Keratinocyte (primary cell): Measurements from ENCODE around the gene PEDS1. TPM values are rescaled to one million over a fixed set of nuclear protein-coding genes. Genes with fewer than 3 reads are reported as not detected.
A peak's percentile ranks its signal among the peaks of the same experiment; 100 is the strongest.

Source experiments
- DNase-seq: peaks from one replicate; pipeline ENCODE4 v3.0.0-alpha.2; 2011; ENCODE audit warnings: low read depth, missing footprints, low spot score
- FAIRE-seq: peaks from 2 replicates; lab custom pipeline; 2011; peaks lifted over from hg19 to GRCh38; lab: Jason Lieb, UNC
- H2AFZ ChIP-seq: 2 replicates; pipeline ENCODE4 v1.6.0; 2012; ENCODE audit warnings: low read length, control low read depth, inconsistent platforms; ENCODE audit not compliant: control insufficient read depth
- H3K27ac ChIP-seq: 2 replicates; pipeline ENCODE4 v1.5.1; 2011; ENCODE audit warnings: low read length; ENCODE audit not compliant: control insufficient read depth, insufficient read depth
- H3K27me3 ChIP-seq: 3 replicates; pipeline ENCODE4 v1.6.0; 2011; ENCODE audit warnings: low read length; ENCODE audit not compliant: control insufficient read depth, insufficient read depth; ENCODE audit errors: extremely low read depth
- H3K36me3 ChIP-seq, 2 experiments: 2 replicates in 1 of 2; 3 replicates in 1 of 2; pipeline ENCODE4 v1.5.1; 2011; ENCODE audit warnings: low read length in 2 of 2, mild to moderate bottlenecking in 1 of 2; ENCODE audit not compliant: control insufficient read depth in 2 of 2, insufficient read depth in 2 of 2; ENCODE audit errors: extremely low read depth in 1 of 2
- H3K4me1 ChIP-seq: 3 replicates; pipeline ENCODE4 v1.5.1; 2011; ENCODE audit warnings: low read length; ENCODE audit not compliant: control insufficient read depth, insufficient read depth; ENCODE audit errors: extremely low read depth
- H3K4me2 ChIP-seq: 3 replicates; pipeline ENCODE4 v1.6.0; 2011; ENCODE audit warnings: low read depth, low read length; ENCODE audit not compliant: control insufficient read depth, insufficient read depth; ENCODE audit errors: extremely low read depth
- H3K4me3 ChIP-seq, 3 experiments: fragments of 200-600 bp in 1 of 3; sonication (generic) in 1 of 3; 2 replicates in 2 of 3; 3 replicates in 1 of 3; pipeline ENCODE4 v1.5.1; 2011 to 2016; ENCODE audit warnings: low read length in 3 of 3, mild to moderate bottlenecking in 3 of 3, control low read depth in 2 of 3, inconsistent platforms in 1 of 3, low read depth in 1 of 3, mixed read lengths in 1 of 3, mixed run types in 1 of 3, moderate library complexity in 1 of 3; ENCODE audit not compliant: control insufficient read depth in 2 of 3, insufficient read depth in 2 of 3; ENCODE audit errors: extremely low read depth in 1 of 3
- H3K79me2 ChIP-seq: 2 replicates; pipeline ENCODE4 v1.6.0; 2012; ENCODE audit warnings: low read length; ENCODE audit not compliant: control insufficient read depth, insufficient read depth
- H3K9ac ChIP-seq: 3 replicates; pipeline ENCODE4 v1.6.0; 2011; ENCODE audit warnings: low read length; ENCODE audit not compliant: control insufficient read depth, insufficient read depth; ENCODE audit errors: extremely low read depth
- H3K9me1 ChIP-seq: 3 replicates; pipeline ENCODE4 v1.6.0; 2011; ENCODE audit warnings: low read length; ENCODE audit not compliant: control insufficient read depth, insufficient read depth; ENCODE audit errors: extremely low read depth
- H3K9me3 ChIP-seq: 2 replicates; pipeline ENCODE4 v1.5.1; 2012; ENCODE audit warnings: low read depth, low read length; ENCODE audit not compliant: control insufficient read depth
- H4K20me1 ChIP-seq: 3 replicates; pipeline ENCODE4 v1.6.0; 2011; ENCODE audit warnings: low read length; ENCODE audit not compliant: control insufficient read depth, insufficient read depth; ENCODE audit errors: extremely low read depth
- EZH2 ChIP-seq: IDR thresholded peaks from one replicate; pipeline ENCODE4 v1.6.1; 2012; ENCODE audit warnings: inconsistent platforms, mild to moderate bottlenecking, low read length, moderate library complexity
- dilution Hi-C: fragments of 300-500 bp; cut with MboI; formaldehyde crosslinking; loops from one replicate; pipeline ENCODE4 v1.7.0; 2020; ENCODE audit warnings: low sequenced_read_pairs; ENCODE audit not compliant: extremely low pct_ligation_motif_present
- polyA plus RNA-seq, 5 experiments: library from polyadenylated mRNA; depleted of rRNA in 3 of 5; stranded (reverse) in 3 of 5; stranded (forward) in 1 of 5; unstranded in 1 of 5; fragments of >200 nt; gene quantifications; 1 replicate in 1 of 5; 2 replicates in 3 of 5; 3 replicates in 1 of 5; pipeline versions ENCODE4 v1.2.1 to v1.2.3, GENCODE V29; 2011 to 2012; ENCODE audit warnings: missing spikeins in 2 of 5, low read depth in 1 of 5, low replicate concordance in 1 of 5
- TF ChIP-seq, protein P1 (sequence below), 3 experiments: IDR thresholded peaks in 1 of 3; conservative IDR thresholded peaks in 1 of 3; optimal IDR thresholded peaks in 1 of 3; 2 replicates in 2 of 3; 3 replicates in 1 of 3; pipeline versions ENCODE3 to v1.5.1; 2011; ENCODE audit warnings: low read length in 3 of 3, mild to moderate bottlenecking in 3 of 3, moderate library complexity in 2 of 3, control low read depth in 1 of 3, inconsistent platforms in 1 of 3; ENCODE audit not compliant: insufficient read depth in 2 of 3; ENCODE audit errors: extremely low read depth in 1 of 3

Gene PEDS1
- polyA plus RNA-seq, 1 donor (not counting 4 experiments of a cell fraction or from before 2014, with no cell fraction given): 48.7 TPM

DNA sequence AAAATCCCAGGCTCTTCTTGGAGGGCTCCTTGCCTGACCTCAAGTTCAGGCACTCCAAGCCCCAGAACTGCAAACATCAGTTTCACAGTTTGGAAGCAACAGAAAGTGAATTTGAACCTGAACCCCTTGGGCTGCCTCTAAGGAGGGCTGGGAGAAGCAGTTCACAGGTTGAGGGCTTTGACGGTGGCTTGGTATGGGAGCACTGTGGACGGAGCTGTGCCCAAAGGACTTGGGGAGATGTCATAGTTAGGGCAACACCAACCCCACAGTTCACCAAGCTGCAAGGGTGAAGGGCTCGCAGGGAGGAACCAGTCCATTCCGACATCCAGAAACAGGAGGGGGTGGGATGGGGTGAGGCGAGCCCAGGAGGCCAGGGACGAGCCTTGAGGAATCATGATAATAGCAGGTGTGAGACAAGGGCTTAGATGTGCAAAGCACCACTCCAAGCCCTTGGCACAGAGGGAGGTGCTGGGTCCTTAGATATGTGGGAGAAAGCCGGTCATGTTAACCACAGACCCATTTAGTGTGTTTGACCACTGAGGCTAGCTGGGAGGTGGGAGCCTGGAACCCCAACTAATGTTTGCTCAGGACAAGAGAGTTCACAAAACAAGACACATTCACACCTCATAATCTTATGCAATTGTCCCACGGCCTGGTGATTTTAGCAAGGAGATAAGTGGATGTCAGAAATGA is 41.5 kb upstream of the PEDS1 start:
- Histone ChIP-seq H3K9me1 (no peaks in the 10 kb centered on the region), H4K20me1 (peaks cover 26% of the 10 kb centered on the region), H3K9ac (no peak overlapping the region), H3K4me2 (no peak overlapping the region), H3K4me3 (no peak overlapping the region), H3K9me3 (no peaks in the 10 kb centered on the region), H3K36me3 (peaks cover 2 to 18% of the 10 kb centered on the region in 2 experiments), H3K79me2 (peaks cover 27% of the 10 kb centered on the region), H3K4me1 (peaks cover 13% of the 10 kb centered on the region), H3K27me3 (no peaks in the 10 kb centered on the region), H2AFZ (no peak overlapping the region), H3K27ac (no peak overlapping the region)
- dilution Hi-C loops: no loop called here
- DNase-seq (no peak), FAIRE-seq (no peak)
- no peak for TF ChIP-seq EZH2
- TF ChIP-seq, protein P1, sequence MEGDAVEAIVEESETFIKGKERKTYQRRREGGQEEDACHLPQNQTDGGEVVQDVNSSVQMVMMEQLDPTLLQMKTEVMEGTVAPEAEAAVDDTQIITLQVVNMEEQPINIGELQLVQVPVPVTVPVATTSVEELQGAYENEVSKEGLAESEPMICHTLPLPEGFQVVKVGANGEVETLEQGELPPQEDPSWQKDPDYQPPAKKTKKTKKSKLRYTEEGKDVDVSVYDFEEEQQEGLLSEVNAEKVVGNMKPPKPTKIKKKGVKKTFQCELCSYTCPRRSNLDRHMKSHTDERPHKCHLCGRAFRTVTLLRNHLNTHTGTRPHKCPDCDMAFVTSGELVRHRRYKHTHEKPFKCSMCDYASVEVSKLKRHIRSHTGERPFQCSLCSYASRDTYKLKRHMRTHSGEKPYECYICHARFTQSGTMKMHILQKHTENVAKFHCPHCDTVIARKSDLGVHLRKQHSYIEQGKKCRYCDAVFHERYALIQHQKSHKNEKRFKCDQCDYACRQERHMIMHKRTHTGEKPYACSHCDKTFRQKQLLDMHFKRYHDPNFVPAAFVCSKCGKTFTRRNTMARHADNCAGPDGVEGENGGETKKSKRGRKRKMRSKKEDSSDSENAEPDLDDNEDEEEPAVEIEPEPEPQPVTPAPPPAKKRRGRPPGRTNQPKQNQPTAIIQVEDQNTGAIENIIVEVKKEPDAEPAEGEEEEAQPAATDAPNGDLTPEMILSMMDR (optimal IDR thresholded peaks at IDR 0.05 in 1 of 3, IDR thresholded peaks at IDR 0.05 in 1 of 3, conservative IDR thresholded peaks at IDR 0.05 in 1 of 3; ENCODE audit: extremely low read depth in 1 of 3, insufficient read depth in 2 of 3, low read length in 3 of 3): no peak

DNA sequence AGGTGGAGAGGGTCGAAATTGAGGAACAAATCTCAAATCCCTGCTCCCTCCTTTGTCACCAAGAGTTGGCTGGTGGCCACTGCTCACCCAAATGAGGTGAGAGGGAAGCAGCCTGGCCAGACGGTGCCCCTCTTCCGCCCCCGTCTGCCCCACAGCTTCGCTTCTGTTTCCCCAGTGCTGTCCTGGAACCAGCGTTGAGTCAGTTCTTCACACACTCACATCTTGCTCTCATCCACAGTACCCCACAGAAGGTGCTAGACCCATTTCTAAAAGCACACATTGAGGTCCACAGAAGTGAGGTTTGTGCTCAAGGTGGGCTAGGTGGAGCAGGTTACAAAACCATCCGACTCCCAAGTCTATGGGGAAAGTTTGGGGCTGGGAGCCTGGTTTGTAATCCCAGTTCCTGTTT is 40.9 kb upstream of the PEDS1 start:
- no peak for FAIRE-seq
- DNase-seq: no peak
- dilution Hi-C loops: no loop called here
- H4K20me1 ChIP-seq: peaks cover 26% of the 10 kb centered on the region
- peaks cover 2 to 18% of the 10 kb centered on the region in 2 experiments for H3K36me3 ChIP-seq
- no peaks in the 10 kb centered on the region for H3K9me1 ChIP-seq
- H3K79me2 ChIP-seq: peaks cover 27% of the 10 kb centered on the region
- peak overlapping the region; percentile 90 for H3K27ac ChIP-seq
- no peaks in the 10 kb centered on the region for H3K9me3 ChIP-seq
- peaks cover 13% of the 10 kb centered on the region for H3K4me1 ChIP-seq
- H3K27me3 ChIP-seq: no peaks in the 10 kb centered on the region
- H2AFZ ChIP-seq: no peak overlapping the region
- peak overlapping the region; percentile 98 for H3K9ac ChIP-seq
- no peak for TF ChIP-seq EZH2
- TF ChIP-seq, protein P1 (optimal IDR thresholded peaks at IDR 0.05 in 1 of 3, IDR thresholded peaks at IDR 0.05 in 1 of 3, conservative IDR thresholded peaks at IDR 0.05 in 1 of 3; ENCODE audit: extremely low read depth in 1 of 3, insufficient read depth in 2 of 3, low read length in 3 of 3): no peak
- H3K4me2 ChIP-seq: peak overlapping the region; percentile 98
- H3K4me3 ChIP-seq: peak overlapping the region in 1 of 3 experiments; percentile 94
